ENCODE measurements around the gene KCNMB2. TPM values are rescaled to one million over a fixed set of nuclear protein-coding genes. Genes with fewer than 3 reads are reported as not detected.
"Not testable (repeated sequence)": the region's sequence is repeated elsewhere in the genome, so short reads cannot be mapped to it uniquely, and the experiment has no call there.

KCNMB2 gene
- total RNA-seq, 1 donor from 2014 or later, result 15.2 TPM

GRCh38 chr3:178519701-178520100 lies 16.5 kb upstream of the KCNMB2 start:
- no peak for DNase-seq (ENCODE audit: low spot score)

- no peak for DNase-seq (ENCODE audit: low spot score)
Observed at GRCh38 chr3:178520451-178520850, 15.8 kb upstream of the KCNMB2 start.

GRCh38 chr3:178522200-178523052 lies 13.8 kb upstream of the KCNMB2 start:
- no peak for DNase-seq (ENCODE audit: low spot score)

GRCh38 chr3:178525251-178525650 lies 11.0 kb upstream of the KCNMB2 start:
- DNase-seq (ENCODE audit: low spot score), result peak; percentile 61

GRCh38 chr3:178526291-178526690 lies 9.9 kb upstream of the KCNMB2 start:
- DNase-seq (ENCODE audit: low spot score), result no peak

GRCh38 chr3:178527981-178528380 lies 8.3 kb upstream of the KCNMB2 start:
- DNase-seq (ENCODE audit: low spot score), result no peak

- no peak for DNase-seq (ENCODE audit: low spot score)
Observed at GRCh38 chr3:178529606-178530225, 6.5 kb upstream of the KCNMB2 start.

GRCh38 chr3:178532476-178532875 lies 3.8 kb upstream of the KCNMB2 start:
- DNase-seq (ENCODE audit: low spot score), result peak; percentile 2

GRCh38 chr3:178537122-178537705 lies 978 bp downstream of the KCNMB2 start:
- no peak for DNase-seq (ENCODE audit: low spot score)

- DNase-seq (ENCODE audit: low spot score), result no peak
Observed at GRCh38 chr3:178538056-178538455, 1.8 kb downstream of the KCNMB2 start.

- no peak for DNase-seq (ENCODE audit: low spot score)
Observed at GRCh38 chr3:178540184-178540583, 3.9 kb downstream of the KCNMB2 start.

GRCh38 chr3:178545337-178545736 lies 9.1 kb downstream of the KCNMB2 start:
- no peak for DNase-seq (ENCODE audit: low spot score)

- DNase-seq (ENCODE audit: low spot score), result no peak
Observed at GRCh38 chr3:178546079-178546478, 9.8 kb downstream of the KCNMB2 start.

GRCh38 chr3:178549426-178549825 lies 13.2 kb downstream of the KCNMB2 start:
- not testable (repeated sequence) for DNase-seq (ENCODE audit: low spot score)

GRCh38 chr3:178551916-178552321 lies 15.7 kb downstream of the KCNMB2 start:
- DNase-seq (ENCODE audit: low spot score), result no peak

- DNase-seq (ENCODE audit: low spot score), result no peak
Observed at GRCh38 chr3:178558637-178559036, 22.4 kb downstream of the KCNMB2 start.

- no peak for DNase-seq (ENCODE audit: low spot score)
Observed at GRCh38 chr3:178560759-178561158, 24.5 kb downstream of the KCNMB2 start.

- no peak for DNase-seq (ENCODE audit: low spot score)
Observed at GRCh38 chr3:178561239-178561638, 25.0 kb downstream of the KCNMB2 start.

- no peak for DNase-seq (ENCODE audit: low spot score)
Observed at GRCh38 chr3:178562143-178562946, 26.1 kb downstream of the KCNMB2 start.

GRCh38 chr3:178562947-178563232 lies 26.7 kb downstream of the KCNMB2 start:
- DNase-seq (ENCODE audit: low spot score), result no peak

- no peak for DNase-seq (ENCODE audit: low spot score)
Observed at GRCh38 chr3:178567611-178568010, 31.4 kb downstream of the KCNMB2 start.

GRCh38 chr3:178568155-178568731 lies 32.0 kb downstream of the KCNMB2 start:
- peak; percentile 79 for DNase-seq (ENCODE audit: low spot score)
